HEK293T (cell line): ENCODE data around the gene TRAPPC11.

Source experiments
- CTCF ChIA-PET: fragments of 350-600 bp; formaldehyde crosslinking; extraction: SDS; loops from one replicate; lab custom pipeline; 2021; ENCODE audit warnings: antibody characterized with exemption, inconsistent platforms; lab: Yijun Ruan, JAX
- POLR2A ChIA-PET: fragments of 350-600 bp; formaldehyde crosslinking; extraction: SDS; loops from one replicate; lab custom pipeline; 2020; ENCODE audit warnings: antibody characterized with exemption, inconsistent platforms; lab: Yijun Ruan, JAX
- DNase-seq: peaks from one replicate; pipeline ENCODE4 v3.0.0; 2012; ENCODE audit warnings: mixed read lengths; ENCODE audit errors: extremely low spot score
- ARNT ChIP-seq: fragments of 450-650 bp; IDR thresholded peaks from 2 replicates; pipeline ENCODE4 v1.6.1; 2017; ENCODE audit warnings: mild to moderate bottlenecking
- BHLHE40 ChIP-seq: fragments of 450-650 bp; IDR thresholded peaks from 2 replicates; pipeline ENCODE4 v1.6.1; 2016; ENCODE audit warnings: mild to moderate bottlenecking, moderate library complexity, borderline replicate concordance
- CTBP1 ChIP-seq: fragments of 450-650 bp; IDR thresholded peaks from 2 replicates; pipeline ENCODE4 v1.6.1; 2016; ENCODE audit warnings: borderline replicate concordance
- ELF4 ChIP-seq: fragments of 450-650 bp; IDR thresholded peaks from 2 replicates; pipeline ENCODE4 v1.6.1; 2017; ENCODE audit warnings: antibody characterized with exemption
- FOXA1 ChIP-seq: fragments of 450-650 bp; IDR thresholded peaks from 2 replicates; pipeline ENCODE4 v1.6.1; 2016; ENCODE audit warnings: mild to moderate bottlenecking
- FOXK2 ChIP-seq: fragments of 450-650 bp; IDR thresholded peaks from 2 replicates; pipeline ENCODE4 v1.6.1; 2016; ENCODE audit warnings: mild to moderate bottlenecking
- FOXM1 ChIP-seq: fragments of 450-650 bp; IDR thresholded peaks from 2 replicates; pipeline ENCODE4 v1.6.1; 2017; ENCODE audit warnings: mild to moderate bottlenecking, borderline replicate concordance
- HDGF ChIP-seq: fragments of 450-650 bp; IDR thresholded peaks from 2 replicates; pipeline ENCODE4 v1.6.1; 2017; ENCODE audit warnings: antibody characterized with exemption, borderline replicate concordance
- L3MBTL2 ChIP-seq: fragments of 450-650 bp; conservative IDR thresholded peaks from 2 replicates; pipeline ENCODE4 v1.6.1; 2016; ENCODE audit warnings: mild to moderate bottlenecking
- LEF1 ChIP-seq: fragments of 450-650 bp; IDR thresholded peaks from 2 replicates; pipeline ENCODE4 v1.6.1; 2017; ENCODE audit warnings: mild to moderate bottlenecking, borderline replicate concordance
- NFRKB ChIP-seq: fragments of 450-650 bp; IDR thresholded peaks from 2 replicates; pipeline ENCODE4 v1.6.1; 2016; ENCODE audit warnings: mild to moderate bottlenecking, moderate library complexity
- SP1 ChIP-seq: fragments of 450-650 bp; IDR thresholded peaks from 2 replicates; pipeline ENCODE4 v1.6.1; 2017
- SUZ12 ChIP-seq: fragments of 450-650 bp; IDR thresholded peaks from 2 replicates; pipeline ENCODE4 v1.6.1; 2016; ENCODE audit warnings: mild to moderate bottlenecking
- TARDBP ChIP-seq: fragments of 450-650 bp; IDR thresholded peaks from 2 replicates; pipeline ENCODE4 v1.6.1; 2016
- ZNF384 ChIP-seq: fragments of 450-650 bp; IDR thresholded peaks from 2 replicates; pipeline ENCODE4 v1.6.1; 2016
- TF ChIP-seq, protein P1 (sequence below): fragments of 450-650 bp; IDR thresholded peaks from 2 replicates; pipeline ENCODE4 v1.6.1; 2016

Gene TRAPPC11

DNA sequence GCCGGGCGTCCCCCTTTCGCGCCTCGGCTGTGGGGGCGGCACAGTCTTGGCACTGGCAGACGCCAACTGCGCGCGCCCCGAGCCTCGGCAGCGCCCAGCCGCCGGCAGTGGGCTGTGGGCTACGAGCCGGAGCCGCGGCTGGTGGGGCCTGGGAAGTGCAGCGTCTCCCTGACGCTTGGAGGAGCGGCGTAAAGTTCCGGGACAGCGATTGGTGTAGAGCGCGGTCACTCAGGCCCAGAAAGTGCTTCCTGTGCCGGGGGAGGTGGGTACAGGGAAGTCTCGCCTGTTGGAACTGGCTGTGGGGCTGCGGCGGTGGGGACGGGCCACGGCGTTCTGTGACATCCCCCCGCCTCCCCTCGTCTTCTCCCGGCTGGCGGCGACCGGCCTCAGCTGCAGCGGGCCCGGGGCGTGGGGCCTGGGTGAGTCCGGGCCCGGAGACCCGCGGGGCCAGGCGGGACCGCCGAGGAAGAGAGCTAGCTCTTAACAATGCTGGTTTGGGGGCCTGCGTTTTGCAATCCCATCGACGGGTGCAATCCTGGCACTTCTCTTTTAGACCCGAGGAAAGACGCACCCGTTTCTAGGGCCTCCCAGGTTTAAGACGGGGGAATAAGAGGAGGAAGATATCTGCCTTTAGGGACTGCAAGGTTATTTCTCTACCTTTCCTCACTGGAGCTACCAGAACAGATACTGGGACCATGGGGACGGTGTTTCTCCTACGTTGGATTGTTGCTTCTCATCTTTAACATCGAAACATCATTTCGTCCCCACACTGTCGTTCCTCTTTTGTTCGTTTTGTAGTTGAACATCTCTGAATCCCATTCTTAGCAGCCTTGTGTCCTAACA is at the start of gene TRAPPC11, which contains the start of gene RWDD4:
TRAPPC11 (plus strand) TSS at position 265 of the 843 bp plus-strand sequence. CDS start 4,575 bp downstream, outside the sequence.
RWDD4 (minus strand) TSS at position 157 of the 843 bp plus-strand sequence. CDS start 233 bp downstream, outside the sequence.
- ChIA-PET CTCF (interaction anchor here (0.6 to 1.0 kb wide), 2 partner anchors 11 to 96 kb away, joined by 3 read pairs; no protein-coding TSS in a partner anchor), POLR2A (interaction anchor here (0.7 to 1.1 kb wide), 3 partner anchors 47 to 165 kb away, joined by 3 to 4 read pairs (median 3); no protein-coding TSS in a partner anchor)
- DNase-seq, result peak; percentile 87
- TF ChIP-seq, protein P1, sequence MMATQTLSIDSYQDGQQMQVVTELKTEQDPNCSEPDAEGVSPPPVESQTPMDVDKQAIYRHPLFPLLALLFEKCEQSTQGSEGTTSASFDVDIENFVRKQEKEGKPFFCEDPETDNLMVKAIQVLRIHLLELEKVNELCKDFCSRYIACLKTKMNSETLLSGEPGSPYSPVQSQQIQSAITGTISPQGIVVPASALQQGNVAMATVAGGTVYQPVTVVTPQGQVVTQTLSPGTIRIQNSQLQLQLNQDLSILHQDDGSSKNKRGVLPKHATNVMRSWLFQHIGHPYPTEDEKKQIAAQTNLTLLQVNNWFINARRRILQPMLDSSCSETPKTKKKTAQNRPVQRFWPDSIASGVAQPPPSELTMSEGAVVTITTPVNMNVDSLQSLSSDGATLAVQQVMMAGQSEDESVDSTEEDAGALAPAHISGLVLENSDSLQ, result peak; percentile 99
- TF ChIP-seq FOXK2 (no peak), L3MBTL2 (no peak), TARDBP (no peak), ELF4 (peak; percentile 50; the same call in 1 of the 2 replicates), FOXA1 (no peak)

- ChIA-PET CTCF (interaction anchor here (0.7 to 1.7 kb wide), 2 partner anchors 10 to 14 kb away, joined by 3 to 6 read pairs; no protein-coding TSS in a partner anchor), POLR2A (interaction anchor here (0.8 kb wide), 1 partner anchor 165 kb away, joined by 3 read pairs; the partner anchor contains the start of gene CDKN2AIP)
- TF ChIP-seq ELF4, result no peak
- TF ChIP-seq, protein P1, result peak; percentile 83
- DNase-seq, result no peak
Measured at GRCh38 chr4:183610033-183610432, 49.1 kb upstream of the TRAPPC11 start.

- CTCF ChIA-PET, result interaction anchor here (0.6 to 1.7 kb wide), 2 partner anchors 9 to 10 kb away, joined by 3 to 6 read pairs; no protein-coding TSS in a partner anchor
- TF ChIP-seq FOXK2 (no peak), HDGF (no peak), NFRKB (no peak), FOXM1 (no peak), TARDBP (no peak), BHLHE40 (no peak), ZNF384 (no peak), FOXA1 (no peak), LEF1 (no peak), ARNT (no peak), ELF4 (no peak), L3MBTL2 (no peak), CTBP1 (no peak), SP1 (no peak), SUZ12 (no peak)
- TF ChIP-seq, protein P1, result no peak
- DNase-seq, result no peak
- POLR2A ChIA-PET, result interaction anchor here (1.1 kb wide), 1 partner anchor 8 kb away, joined by 3 read pairs; no protein-coding TSS in a partner anchor
Measured at GRCh38 chr4:183610613-183611012, 48.5 kb upstream of the TRAPPC11 start.

DNA sequence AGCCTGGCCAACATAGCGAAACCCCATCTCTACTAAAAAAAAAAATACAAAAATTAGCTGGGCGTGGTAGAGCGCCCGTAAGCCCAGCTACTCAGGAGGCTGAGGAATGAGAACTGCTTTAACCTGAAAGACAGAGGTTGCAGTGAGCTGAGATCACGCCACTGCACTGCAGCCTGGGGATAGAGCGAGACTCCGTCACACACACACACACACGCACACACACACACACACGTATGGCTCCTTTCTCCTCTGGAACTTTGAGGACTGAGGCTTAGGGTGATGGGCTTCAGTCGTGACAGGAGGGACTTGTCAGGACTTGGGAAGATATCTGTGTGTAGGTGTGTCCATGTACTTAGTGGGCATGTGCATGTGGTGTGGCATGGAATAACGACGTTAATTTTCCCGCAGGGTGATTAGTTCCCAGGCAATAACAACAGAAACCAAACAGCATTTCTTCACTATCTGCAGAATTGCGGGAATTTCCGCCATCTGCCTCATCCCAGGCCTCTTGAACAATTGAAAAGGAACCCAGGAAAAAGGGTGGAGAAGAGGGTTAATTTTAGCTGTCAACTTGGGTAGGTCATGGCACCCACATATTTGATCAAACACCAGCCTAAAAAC is 47.8 kb upstream of the TRAPPC11 start:
- TF ChIP-seq FOXM1 (no peak), SP1 (no peak), BHLHE40 (no peak), FOXK2 (no peak), ARNT (no peak), HDGF (no peak), ELF4 (no peak), LEF1 (no peak), TARDBP (no peak), FOXA1 (no peak)
- TF ChIP-seq, protein P1, result no peak
- CTCF ChIA-PET, result interaction anchor here (0.6 to 1.7 kb wide), 2 partner anchors 8 to 11 kb away, joined by 3 to 6 read pairs; no protein-coding TSS in a partner anchor
- POLR2A ChIA-PET, result interaction anchor here (0.7 to 1.1 kb wide), 2 partner anchors 9 to 48 kb away, joined by 3 read pairs; no protein-coding TSS in a partner anchor
- no peak for DNase-seq

DNA sequence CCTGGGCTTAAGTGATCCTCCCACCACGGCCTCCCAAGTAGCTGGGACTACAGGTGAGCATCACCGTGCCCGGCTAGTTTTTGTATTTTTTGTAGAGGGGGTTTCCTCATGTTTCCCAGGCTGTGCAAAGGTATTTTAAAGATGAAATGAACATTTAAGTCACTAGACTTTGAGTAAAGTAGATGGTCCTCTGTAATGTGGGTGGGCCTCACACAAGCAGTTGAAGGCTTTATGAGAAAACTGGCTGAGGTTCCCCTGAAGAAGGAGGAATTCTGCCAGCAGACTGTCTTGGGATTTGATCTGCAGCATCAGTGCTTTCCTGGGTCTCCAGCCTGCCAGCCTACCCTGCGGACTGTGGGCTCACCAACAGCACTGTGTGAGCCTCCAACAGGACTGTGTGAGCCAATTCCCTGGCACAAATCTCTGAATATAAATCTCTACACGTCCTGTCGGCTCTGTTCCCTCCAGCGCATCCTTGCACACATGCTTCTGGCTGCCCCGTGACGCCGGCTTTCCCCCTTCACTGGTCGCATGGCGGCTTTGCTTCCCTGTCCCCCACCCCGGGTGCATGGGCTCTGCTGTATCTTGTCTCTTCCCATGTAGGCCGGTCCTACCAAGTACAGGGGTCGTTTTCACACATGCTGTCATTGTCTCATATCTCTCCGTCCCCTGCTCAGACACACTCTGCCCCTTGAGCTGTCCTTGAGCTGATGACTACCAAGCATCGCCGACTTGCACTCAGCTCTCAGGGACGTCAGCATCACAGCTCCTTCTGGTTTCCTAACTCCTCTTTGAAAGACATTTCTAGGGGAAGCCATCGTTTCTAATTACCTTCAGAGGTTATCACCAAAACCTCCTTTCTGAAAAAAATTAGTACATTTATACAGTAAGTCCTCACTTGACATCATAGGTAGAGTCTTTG is 46.5 kb upstream of the TRAPPC11 start:
- CTCF ChIA-PET, result interaction anchor here (1.8 kb wide), 1 partner anchor 12 kb away, joined by 7 read pairs; no protein-coding TSS in a partner anchor
- TF ChIP-seq BHLHE40 (no peak), SUZ12 (no peak), NFRKB (no peak), HDGF (no peak), FOXK2 (no peak), TARDBP (no peak), ZNF384 (no peak), CTBP1 (no peak), ELF4 (no peak), ARNT (no peak), LEF1 (no peak), L3MBTL2 (no peak), FOXM1 (no peak), SP1 (no peak), FOXA1 (no peak)
- TF ChIP-seq, protein P1, result no peak
- no peak for DNase-seq
- POLR2A ChIA-PET, result interaction anchor here (0.7 kb wide), 1 partner anchor 47 kb away, joined by 3 read pairs; no protein-coding TSS in a partner anchor
